Endometrium (tissue), 2 donors: Measurements from ENCODE around the gene ATP5PO.
"Not testable (repeated sequence)": the region's sequence is repeated elsewhere in the genome, so short reads cannot be mapped to it uniquely, and the experiment has no call there.

Experiments used
- FAIRE-seq: peaks from 2 replicates; lab custom pipeline; 2012; peaks lifted over from hg19 to GRCh38; lab: Jason Lieb, UNC
- donor health status: control.
- donor health status: control.

Gene ATP5PO

GRCh38 chr21:33866826-33867225 lies 48.8 kb downstream of the ATP5PO start:
- FAIRE-seq, result no peak

DNA sequence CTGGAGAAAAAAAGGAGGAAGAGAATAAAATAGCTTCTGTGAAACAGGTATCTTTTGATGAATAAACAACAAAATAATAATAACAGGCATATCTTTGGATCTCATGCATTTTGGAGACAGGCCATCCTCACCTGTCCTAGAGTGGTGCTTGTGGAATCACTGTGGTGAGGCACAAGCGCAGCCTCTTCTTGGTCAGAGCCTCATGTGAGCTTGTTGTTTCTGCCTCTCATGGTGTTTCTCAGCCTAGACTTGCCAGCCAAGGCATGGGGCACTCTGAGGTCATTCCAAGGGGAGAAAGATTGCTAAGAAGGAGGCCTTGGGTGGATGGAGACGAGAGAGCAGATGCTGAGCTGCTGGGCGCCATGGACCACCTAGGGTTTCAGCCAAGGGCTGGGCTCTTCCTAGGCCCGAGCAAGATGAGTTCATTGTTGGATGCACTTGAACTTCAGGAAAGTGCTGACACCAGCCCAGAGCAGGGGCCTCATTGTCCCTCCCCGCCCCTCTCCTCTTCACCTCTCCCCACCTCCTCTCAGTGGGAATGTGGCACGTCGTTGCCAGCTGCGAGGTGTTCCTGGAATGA lies 49.5 kb downstream of the ATP5PO start:
- FAIRE-seq, result no peak

DNA sequence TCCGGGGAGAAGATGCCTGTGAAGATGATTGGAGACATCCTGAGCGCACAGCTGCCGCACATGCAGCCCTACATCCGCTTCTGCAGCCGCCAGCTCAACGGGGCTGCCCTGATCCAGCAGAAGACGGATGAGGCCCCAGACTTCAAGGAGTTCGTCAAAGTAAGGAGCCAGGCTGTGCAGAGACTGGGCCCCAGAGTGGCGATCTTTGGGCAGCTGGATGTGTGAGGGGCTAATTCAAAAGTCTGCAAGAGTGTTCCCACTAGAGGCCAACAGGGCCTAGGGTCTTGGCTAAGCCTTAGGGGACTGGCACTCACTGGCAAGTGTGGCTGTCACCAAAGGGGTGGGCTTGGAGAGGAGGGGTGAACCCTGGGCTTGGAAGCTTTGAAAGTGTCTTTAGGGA lies 50.4 kb downstream of the ATP5PO start:
- no peak for FAIRE-seq

DNA sequence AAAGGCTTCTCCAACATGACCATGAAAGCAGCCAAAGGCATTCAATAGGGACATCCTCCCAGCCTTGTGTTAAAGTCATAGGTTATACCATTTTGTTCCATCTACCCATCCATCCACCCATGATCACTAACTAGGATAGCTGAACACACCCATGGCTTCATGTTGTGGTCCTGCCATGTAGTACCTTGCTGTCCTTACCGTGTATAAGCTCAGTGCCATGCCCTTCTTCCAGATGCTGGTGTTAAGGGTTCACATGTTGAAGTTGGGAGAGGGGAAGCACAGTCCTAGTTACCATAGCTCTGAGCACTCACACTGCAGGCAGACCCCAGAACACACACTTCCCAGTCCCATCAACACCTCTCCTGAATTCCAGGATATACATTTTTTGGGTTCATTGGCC lies 51.5 kb downstream of the ATP5PO start:
- no peak for FAIRE-seq

DNA sequence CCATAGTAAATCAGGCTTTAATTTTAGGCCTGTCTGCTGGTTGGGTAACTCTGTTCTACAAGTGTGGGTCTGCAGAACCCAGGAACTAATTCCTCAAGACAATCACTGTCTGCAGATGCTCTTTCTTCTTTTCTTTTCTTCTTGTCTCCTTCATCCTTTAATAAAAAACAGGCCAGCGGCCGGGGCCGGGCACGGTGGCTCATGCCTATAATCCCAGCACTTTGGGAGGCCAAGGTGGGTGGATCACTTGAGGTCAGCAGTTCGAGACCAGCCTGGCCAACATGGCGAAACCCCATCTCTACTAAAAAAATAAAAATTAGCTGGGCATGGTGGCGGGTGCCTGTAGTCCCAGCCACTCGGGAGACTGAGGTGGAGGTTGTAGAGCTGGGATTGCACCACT lies 52.4 kb downstream of the ATP5PO start:
- FAIRE-seq, result not testable (repeated sequence)

GRCh38 chr21:33861125-33861524 lies 54.5 kb downstream of the ATP5PO start:
- no peak for FAIRE-seq

GRCh38 chr21:33860332-33860879 lies 55.2 kb downstream of the ATP5PO start:
- no peak for FAIRE-seq

GRCh38 chr21:33859373-33860102 lies 56.1 kb downstream of the ATP5PO start:
- FAIRE-seq, result no peak

DNA sequence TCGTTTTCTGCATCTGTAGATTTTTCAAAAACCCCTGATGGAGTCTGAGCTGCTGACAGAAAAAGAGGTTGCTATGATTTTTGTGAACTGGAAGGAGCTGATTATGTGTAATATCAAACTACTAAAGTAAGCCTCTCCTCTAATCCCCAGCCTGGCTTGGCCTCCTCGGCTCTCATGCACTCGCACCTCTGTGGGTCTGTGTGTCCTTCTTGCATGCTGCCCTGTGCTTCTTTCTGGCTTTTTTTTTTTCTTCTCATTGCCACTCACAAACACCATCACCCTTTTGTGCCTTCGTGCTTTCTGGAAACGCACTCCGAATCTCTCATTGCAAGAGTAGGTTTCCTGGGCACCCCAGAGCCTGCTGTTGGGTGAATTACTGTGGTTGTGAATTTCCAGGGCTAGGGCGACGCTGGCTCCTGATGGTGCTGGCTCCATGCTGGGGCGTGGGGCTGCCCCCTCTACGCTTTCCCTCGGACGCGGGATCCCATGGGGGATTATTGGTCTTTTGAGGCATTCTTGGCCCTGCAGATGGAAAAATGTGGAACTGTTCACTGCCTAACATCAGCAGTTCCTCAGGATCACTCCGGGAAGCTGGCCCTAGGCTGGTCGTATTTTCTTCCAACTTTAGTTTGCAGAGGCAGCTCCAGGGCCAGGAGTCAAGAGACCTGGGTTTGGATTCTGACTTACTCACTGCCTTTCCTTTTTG lies 56.8 kb downstream of the ATP5PO start:
- no peak for FAIRE-seq

- FAIRE-seq, result no peak
Measured at GRCh38 chr21:33857846-33858666, 57.5 kb downstream of the ATP5PO start.

DNA sequence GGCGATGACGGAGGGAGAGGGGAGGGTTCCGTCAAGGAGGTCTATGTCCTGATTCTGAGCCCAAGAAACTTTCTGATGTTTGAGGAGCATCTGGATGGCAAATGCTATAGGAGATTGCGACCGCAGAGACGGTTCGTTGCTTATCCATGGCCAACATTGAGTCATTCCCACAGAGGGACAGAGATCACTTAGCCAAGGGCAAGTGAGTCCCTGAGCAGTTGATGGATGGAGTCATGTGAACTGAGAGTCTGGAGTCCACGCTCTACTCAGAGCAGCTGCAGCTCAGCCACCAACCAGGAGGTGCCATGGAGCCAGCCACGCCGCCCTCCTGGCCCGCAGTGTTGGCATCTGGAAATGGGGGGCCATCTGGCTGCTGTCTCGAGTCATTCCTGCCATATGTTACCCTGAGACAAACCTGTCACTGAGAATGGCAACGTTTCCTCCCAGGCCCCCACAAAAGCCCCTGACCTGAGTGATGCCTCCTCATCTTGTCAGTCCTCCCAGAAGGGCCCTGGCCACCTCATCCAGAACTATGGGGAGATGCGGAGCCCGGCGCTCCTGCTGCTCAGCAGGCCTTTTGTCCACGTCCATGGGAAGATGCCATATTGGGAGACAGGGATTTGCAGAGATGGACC lies 58.6 kb downstream of the ATP5PO start:
- no peak for FAIRE-seq

DNA sequence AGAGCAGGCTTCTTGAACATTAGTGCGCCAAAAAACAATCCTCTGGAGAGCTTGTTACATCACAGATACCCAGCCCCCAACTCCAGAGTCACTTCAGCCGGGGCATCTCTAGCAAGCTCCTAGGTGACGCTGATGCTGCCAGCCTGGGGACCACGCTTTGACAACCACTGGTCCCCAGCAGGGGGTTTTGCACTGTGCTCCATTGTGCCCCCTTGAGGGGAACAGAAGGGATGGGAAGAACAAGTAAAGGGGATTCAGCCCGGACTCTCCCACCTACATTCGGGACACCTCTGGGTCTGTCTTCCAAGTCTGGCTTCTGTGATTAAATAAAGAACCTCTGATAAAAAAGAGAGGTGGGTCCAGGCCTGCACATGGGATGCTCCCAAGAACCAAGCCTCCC lies 60.4 kb downstream of the ATP5PO start:
- FAIRE-seq, result no peak

- no peak for FAIRE-seq
Measured at GRCh38 chr21:33854604-33855003, 61.0 kb downstream of the ATP5PO start.
